Caki2 (cell line): ENCODE data around the gene C4BPA. TPM values are rescaled to one million over a fixed set of nuclear protein-coding genes. Genes with fewer than 3 reads are reported as not detected.

ENCODE experiments used
- DNase-seq: peaks from one replicate; pipeline ENCODE4 v3.0.0-alpha.2; 2015; ENCODE audit warnings: low read depth
- in situ Hi-C: cut with HindIII; loops from 2 replicates; pipeline ENCODE4 v1.10.0; 2016; ENCODE audit warnings: low sequenced_read_pairs, low pct_unique_long_range_greater_than_20kb, mixed read lengths
- total RNA-seq: library from RNA; depleted of rRNA; stranded (reverse); fragments of >200 nt; shearing (Covaris generic); gene quantifications from 2 replicates; pipeline ENCODE4 v1.2.3, GENCODE V29; 2014; ENCODE audit warnings: low replicate concordance

C4BPA gene
- total RNA-seq, 1 experiment from 2014 or later, result not detected

DNA sequence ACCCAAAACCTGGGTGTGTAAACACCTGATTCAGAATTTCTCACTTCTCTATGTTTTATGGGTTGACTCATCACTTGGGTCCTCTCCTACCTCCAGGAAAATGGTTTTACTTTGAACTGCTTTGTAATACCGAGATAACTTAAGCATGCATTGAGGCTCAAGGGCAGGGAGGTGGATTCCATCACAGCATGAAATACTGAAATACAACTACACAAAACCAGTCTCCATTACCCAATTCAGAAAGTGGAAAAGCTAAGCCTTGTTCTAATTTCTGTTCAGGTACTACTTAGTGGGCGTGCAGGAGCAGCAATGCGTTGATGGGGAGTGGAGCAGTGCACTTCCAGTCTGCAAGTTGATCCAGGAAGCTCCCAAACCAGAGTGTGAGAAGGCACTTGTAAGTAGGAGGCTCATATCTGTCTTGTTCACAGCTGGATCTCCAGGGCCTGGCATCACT, 6.1 kb upstream of the C4BPA start:
- DNase-seq, result no peak
- in situ Hi-C loops, result no loop called here

DNA sequence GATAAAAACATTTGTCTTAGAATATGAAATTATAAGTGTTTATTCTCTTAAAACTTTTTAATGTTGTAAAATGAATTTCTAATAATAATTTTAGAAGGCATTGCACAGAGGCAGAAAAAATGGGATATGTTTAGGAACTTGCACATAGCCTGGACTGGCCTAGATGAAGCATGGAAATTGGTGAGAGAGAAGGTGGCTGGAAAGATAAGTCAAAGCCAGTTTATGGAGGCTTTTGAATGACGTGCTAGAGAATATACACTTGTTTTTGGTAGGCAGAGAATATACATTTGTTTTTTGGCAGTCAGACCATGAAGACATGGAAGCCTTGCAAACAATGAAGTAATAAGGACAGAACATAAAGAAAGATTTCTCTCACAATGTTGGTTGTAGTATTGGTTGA, 2.3 kb upstream of the C4BPA start:
- no peak for DNase-seq
- in situ Hi-C loops, result no loop called here

DNA sequence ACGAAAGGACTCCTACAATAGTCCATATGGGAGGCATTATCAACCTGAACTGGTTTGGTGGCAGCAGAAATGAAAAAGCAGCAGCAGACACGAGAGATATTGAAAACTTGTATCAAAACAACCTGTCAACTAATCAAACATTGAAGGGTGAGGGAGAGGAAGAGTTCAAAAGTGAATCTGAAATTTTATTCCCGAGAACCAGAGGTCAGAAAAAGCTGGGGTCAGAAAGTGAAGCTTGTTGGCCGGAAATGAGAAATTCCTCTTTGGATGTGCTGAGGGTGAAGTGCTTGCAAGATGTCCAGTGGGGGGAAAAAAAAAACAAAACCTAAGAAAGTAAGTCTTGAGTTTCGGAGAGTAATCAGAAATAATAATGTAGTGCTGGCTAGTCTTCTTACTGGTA, 1.9 kb upstream of the C4BPA start:
- in situ Hi-C loops, result no loop called here
- no peak for DNase-seq

DNA sequence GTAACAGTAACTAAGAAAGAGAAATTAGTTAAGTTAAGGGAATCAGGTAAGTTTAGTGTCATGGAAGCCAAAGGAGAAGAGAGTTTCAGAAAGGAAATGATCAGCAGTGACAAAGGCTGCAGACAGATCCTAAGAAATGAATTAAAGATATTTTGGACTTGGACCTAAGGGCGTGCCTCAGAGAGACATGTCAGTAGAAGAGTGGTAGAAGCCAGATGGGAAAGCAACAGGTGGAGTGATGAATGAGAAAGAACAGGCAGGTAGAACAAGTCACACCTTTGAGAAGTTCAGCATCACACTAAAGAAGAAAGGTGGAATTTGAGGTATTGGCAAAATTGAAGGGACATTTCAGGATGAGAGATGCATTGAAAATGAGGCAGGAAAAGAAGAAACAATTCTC, 1.4 kb upstream of the C4BPA start:
- no peak for DNase-seq
- in situ Hi-C loops, result no loop called here

DNA sequence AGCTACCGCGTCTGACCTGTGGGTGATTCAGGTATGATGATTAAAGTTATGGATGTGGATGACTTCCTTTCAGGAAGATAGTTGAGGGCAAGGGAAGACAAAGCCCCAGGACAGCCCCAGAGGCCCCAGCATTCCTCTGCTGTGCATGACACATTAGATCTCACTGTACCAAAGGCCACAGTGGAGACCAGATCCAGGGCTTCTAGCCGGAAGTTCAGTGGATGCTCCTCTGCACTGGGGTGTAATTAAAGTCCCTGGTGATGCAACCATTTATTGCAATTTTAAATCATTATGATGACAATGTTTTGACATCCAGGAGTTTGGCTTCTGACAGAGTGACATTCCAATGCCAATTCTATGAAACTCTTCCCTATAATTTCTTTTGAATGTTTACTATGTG, 5.0 kb downstream of the C4BPA start:
- DNase-seq, result no peak
- in situ Hi-C loops, result no loop called here

DNA sequence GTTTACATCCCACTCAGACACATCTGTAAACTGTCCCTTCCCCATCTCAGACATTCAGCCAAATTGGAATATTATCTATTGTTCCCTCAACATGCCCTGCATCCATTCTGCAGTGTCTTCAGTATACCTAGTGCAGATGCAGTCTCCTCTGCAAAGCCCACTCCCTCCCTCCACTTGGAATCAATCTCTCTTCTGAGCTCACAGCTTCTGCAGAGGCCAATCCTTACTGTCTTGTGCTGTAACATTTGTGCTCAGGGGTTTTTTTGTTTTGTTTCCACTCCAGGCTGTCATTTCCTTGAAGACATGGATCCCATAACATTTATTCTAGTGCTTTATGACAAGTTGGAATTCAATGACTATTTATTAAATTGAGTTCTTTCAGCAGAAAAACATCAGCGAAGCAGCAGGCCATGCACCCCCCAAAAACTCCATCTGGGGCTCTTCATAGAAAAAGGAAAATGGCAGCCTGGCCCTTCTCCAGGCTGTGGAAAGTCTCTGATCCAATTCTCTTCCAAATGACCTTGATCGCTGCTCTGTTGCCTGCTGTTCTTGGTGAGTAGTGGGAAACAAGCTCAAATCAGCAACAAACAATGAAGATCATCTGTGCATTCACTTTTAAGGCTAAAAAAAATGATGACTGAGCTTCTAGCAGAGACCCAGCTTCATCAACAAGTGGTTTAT, 8.7 kb downstream of the C4BPA start:
- in situ Hi-C loops, result no loop called here
- no peak for DNase-seq

DNA sequence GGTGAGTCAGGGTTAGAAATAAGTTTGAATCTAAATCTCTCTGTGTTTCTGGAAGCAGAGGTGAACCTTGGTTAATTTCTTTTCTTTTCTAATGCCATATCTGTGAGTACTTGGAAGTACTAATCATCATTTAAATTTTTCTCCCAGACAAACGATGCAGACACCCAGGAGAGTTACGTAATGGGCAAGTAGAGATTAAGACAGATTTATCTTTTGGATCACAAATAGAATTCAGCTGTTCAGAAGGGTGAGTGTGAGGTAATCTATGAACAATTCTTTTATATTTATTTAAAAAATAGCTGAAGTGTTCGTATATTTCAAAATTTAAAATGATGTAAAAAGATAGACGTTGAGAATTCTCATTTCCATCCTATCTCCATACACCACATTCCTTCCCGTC, 11.2 kb downstream of the C4BPA start:
- DNase-seq, result no peak
- in situ Hi-C loops, result no loop called here

DNA sequence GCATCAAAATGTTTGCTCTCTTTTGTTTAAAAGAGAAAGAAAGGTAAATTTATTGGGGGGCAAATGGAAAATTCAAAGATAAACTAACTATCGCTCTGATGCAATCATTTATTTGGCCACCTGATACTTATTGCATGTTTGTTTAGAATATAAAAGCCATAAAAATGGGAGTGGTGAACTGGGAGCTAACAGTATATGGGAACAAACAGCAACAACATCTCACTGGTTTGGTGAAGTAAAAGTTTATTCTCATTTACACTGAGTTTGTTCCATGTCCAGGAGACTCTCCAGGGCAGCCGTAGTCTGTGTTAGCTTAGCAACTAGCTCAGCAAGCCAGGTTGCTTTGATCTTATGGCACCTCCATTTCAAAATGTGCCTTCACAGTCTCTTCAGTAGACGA, 20.4 kb downstream of the C4BPA start:
- in situ Hi-C loops, result no loop called here

DNA sequence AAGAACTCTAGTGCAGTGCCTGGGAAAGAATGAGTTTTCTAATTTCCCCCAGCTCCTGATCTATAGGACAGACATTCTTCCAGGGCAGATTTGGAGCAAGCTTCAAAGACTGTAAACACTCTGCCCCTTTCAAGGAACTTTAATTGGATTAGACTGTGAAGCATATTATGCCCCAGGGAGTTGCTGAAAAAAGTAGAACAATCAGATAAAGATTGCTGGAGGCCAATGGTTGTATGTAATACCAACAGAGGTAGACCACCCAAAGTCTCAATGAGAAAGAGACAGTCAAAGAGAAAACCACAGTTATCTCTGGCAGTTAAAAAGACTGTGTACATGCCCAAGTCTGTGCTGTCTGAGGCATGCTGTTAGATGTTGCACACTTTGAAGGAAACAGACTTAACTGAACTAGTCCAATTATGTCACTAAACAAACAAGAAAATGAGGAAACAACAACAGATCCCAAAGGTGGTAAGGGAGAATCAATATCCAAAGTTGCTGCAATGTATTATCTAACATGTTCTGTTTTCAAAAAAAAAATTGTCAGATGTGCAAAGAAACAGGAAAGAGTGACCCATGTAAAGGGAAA, 24.4 kb downstream of the C4BPA start:
- DNase-seq, result no peak
- in situ Hi-C loops, result no loop called here

More for the DNA sequence above, 20.4 kb downstream of the C4BPA start:
- no peak for DNase-seq

DNA sequence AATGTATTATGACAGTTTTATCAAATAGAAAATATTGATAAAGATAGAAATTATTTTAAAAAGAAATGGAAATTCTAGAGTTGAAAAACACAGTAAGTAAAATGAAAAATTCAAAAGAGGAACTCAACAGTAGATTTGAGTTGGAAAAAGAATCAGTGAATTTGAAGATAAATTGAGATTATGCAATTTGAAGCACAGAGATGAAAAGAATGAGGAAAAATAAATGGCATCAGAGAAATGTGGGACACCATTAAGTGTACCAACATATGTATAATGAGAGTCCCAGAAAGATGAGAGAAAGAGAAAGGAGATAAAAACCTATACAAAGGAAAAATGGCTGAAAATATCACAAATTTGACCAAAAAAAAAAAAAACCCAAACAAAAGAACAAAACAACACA, 25.0 kb downstream of the C4BPA start:
- in situ Hi-C loops, result no loop called here
- no peak for DNase-seq

DNA sequence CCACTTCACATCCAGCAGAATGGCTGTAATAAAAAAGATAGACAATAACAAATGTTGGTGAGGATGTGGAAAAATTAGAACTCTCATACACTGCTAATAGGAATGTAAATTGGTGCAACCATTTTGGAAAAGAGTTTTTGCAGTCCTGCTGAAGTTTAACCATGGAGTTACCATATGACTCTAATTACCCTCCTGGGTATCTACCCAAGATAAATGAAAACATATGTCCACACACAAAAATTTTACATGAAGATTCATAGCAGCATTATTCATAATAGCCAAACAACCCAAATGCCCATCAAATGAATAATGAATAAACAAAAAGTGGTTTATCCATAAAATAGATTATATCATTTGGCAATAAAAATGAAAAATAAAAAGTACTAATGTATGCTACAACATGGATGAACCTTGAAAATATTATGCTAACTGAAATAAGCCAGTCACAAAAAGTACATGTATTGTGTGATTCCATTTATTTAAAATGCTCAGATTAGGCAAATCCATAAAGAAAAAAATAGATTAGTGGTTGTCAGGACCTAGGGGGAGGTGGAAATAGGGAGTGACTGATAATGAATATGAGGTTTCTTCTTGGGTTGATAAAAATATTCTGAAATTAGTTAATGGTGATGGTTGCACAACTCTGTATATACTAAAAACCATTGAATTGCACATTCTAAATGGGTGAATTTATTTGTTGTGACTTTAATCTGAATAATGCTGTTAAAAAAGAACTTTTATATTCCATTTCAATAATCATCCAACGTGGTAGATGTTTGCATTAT, 26.4 kb downstream of the C4BPA start:
- DNase-seq, result no peak
- in situ Hi-C loops, result no loop called here

DNA sequence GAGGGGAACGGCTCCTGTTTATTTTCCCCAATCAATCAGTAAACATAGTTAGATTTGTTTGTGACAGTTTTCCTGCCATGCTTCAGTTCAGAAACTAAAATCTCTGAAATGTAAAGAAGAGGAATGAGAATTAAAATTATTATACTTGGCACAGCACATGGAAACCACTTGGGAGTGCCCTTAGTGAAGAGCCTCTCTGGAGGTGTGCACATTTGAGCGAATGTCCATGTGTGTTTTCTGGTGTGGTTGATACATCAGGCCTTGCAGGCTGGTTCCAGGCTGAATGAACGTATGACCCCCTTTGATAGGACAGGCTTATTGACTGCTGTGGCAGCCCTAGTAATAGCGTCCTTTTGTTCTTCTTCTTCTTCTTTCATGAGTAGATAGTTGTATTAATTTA, 27.1 kb downstream of the C4BPA start:
- DNase-seq, result no peak
- in situ Hi-C loops, result no loop called here

DNA sequence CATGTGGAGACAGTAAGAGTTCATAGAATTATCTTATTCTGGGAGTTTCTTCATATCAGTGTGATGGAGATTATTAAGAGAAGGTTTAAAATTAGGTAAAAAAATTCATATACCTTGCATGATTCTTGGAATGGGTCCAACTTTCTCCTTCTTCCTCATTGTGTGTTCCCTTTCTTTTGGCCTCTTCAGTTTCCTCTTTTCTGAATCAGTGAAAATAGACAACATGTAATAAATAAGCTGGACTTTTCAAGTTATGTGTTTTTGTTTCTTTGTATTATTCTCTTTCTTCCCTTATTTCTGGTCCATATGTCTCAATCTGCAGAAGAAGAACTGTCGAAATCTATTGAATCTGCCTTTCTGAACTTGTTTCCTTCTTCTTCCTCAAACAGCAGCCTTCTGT, 30.5 kb downstream of the C4BPA start:
- no peak for DNase-seq
- in situ Hi-C loops, result no loop called here

DNA sequence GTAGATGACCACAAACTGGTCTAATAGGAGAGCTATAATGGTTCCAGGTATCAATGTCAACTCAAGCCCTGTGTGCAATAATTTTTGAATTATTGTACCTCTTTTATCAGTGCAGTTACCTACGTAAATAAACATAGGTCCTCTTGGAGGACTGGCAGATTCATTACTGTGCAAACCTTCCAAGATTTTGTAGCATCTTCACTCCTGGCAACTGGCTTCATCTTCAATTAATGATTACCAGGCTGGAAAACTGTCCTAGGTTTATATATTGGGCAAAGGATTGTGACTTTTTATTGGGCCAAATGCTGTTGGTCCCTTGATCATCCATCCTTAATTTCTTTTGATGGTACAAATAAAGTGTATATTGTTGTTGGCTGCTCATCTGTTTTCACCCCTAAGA, 35.6 kb downstream of the C4BPA start:
- DNase-seq, result no peak

DNA sequence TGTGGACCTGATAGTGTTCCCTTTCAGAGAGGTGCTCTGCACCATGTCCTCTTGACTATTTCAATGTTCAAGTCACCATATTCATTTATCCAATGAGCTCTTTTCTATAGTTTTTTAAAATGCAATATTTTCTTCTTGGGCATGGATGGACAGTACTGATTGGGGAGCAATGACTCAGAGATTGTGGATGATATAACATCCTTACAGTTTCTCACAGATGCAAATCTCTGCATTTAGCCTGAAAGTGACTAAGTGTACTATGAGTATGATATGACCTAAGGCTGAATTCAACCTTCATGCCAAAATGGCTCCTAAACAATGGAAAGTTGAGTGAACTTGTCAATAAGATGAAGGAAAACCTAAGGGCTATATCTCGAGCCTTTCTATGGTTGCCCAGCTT, 36.5 kb downstream of the C4BPA start:
- DNase-seq, result no peak
- in situ Hi-C loops, result no loop called here

More for the DNA sequence above, 35.6 kb downstream of the C4BPA start:
- in situ Hi-C loops, result no loop called here

DNA sequence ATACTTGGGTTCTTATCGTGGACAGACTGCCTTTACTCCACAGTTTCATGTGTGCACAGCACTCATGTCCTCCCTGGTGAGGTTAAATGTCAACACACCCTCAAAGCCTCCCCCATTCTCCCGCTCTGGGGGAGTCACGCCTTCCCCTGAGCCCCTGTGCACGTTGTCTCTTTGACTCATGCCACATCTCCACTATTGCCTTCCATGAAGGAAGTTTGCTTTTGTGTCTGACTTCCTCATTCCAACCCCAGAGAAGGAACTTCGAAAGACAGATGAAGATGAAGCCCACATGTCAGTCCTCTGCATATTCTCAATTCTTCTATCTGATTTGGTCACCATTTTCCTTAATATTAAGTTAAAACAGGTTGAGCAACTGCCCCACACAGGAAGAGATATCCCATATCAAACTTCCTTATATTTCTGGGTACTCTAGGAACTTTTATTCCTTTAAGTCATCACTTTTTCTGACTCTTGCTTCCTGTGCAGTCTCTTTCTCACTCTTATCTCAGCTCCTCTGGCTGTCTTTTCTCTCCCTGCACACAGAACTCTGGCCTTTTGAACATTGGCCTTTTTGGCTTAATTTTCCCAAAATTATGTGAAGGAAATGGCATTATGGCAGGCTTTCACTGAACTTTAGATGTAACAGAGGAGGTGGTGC, 41.5 kb downstream of the C4BPA start:
- in situ Hi-C loops, result no loop called here

DNA sequence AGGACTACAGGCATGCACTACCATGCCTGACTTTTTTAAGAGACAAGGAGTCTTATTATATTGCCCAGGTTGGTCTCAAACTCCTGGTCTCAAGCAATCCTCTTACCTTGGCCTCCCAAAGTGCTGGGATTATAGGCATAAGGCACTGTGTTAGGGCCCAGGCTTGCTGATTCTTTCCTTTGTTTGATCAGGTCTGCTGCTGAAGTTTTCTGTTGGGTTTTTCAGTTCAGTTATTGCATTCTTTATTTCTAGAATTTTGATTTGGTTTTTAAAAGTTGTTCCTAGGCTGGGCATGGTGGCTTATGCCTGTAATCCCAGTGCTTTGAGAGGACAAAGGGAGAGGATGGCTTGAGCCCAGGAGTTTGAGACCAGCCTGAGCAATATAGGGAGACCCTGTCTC, 47.9 kb downstream of the C4BPA start:
- in situ Hi-C loops, result no loop called here
- DNase-seq, result no peak

More for the DNA sequence above, 41.5 kb downstream of the C4BPA start:
- no peak for DNase-seq

DNA sequence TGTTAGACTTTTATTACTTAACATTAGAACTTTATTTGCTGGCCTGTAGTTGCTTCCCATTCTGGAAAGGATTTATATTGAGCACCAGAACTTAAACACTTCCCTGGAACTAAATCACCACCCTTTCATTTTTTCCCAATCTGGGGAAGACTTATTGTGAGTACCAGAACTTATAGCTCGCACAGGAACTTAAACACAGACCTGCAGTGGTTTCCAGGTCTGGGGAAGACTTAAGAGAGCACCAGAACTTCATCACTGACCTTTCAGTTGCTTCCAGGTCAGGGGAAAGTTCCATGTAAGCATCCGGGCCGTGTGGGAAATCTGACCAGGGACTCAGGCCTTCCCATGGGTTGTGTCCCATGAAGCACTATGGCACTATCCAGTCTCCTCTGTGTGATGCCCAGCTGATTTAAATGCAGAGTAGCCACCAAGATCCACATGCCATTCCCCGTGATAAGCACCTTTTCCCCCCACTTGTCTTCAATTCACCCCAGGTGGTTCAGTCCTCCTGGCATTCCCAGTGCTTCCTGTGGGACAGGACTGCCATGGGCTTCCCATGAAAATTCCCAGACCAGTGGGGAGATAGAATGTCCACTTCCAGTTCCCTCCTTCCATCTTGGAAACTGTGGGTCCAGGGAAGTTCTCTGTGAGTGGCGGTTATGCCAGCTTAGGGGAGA, 48.9 kb downstream of the C4BPA start:
- in situ Hi-C loops, result no loop called here
- no peak for DNase-seq
